UCSD-AML1 (cell line): ENCODE measurements around the gene PPP1R2C.

Experiments
- DNase-seq: peaks from one replicate; lab custom pipeline; 2025; ENCODE audit not compliant: unreplicated experiment; lab: John Stamatoyannopoulos, UW

Gene PPP1R2C

DNA sequence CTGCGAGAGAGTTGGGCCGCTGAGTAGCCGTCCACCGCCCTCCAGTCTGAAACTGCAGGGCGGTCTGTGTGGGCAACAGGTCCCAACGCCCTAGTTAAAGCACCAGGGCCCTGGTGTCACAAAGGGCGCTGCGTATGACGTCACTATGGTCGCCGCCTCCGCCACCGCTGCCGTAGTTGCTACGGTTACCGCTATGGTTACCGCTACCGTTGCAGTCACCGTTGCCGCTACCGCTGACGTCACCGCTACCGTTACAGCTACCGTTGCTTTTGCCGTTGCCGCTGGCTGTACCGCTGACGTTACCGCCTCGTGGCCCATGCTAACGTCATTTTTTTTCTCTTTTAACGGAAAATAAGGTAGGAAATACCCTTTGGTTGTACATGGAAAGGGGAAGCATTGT lies at the start of gene PPP1R2C:
Gene PPP1R2C (minus strand): TSS at position 68 of the 400 bp plus-strand sequence. CDS start 84 bp downstream, outside the sequence.
- DNase-seq = no peak

DNA sequence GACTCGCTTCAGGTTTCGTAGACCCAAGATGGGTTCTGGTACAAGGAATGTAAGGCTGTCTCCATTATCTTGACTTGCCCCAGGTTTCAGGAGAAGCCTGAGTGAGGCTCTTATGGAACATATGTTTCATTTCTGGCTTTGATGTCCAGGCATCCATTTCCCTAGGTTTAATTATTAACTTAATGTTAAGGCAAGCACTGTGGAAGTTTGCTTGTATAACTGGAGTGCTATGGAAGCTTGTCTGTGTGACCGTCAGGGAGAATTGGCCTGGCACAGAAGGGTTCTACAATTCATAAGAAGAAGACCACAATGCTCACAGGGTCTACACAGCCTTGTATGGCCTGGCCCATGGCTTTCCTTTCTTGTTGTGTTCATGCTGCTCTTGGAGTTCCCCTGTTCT lies 47.2 kb upstream of the PPP1R2C start:
- no peak for DNase-seq

DNA sequence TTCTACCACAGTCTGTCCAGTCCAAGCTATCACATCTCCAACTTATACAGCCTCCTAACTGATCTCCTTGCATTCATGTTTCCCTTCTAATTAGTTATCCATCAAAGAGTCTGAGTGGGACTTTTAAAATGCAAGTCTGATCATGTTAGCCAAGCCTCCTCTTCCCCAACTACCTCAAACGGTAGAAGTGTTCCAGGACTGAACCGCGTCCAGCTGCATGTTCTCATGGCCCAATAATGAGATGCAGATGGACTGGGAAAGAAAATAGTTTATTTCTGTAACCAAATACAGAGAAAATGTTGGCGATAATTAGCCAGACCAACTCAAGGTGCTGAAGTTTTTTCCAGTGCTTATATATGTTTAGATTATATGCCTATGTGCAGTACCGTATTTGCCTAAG lies 46.6 kb upstream of the PPP1R2C start:
- no peak for DNase-seq

DNA sequence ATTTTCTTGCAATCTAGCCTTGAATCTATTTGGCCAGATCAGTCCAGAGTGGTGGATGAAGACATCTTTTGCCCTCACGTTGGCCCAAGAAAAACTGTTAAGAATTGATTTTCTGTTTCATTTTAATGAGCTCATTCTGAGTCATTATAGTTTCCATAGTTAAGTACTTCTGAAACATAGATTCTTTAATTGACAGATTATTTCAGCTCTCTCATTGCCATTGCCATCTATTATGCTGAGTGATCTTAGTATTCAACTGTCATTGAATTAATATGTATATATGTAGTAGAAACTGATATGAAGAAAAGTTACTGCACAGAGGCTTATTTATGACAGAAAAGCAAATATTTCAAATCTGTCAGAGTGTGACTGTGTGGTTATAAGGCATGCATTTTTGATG lies 45.5 kb upstream of the PPP1R2C start:
- no peak for DNase-seq

DNA sequence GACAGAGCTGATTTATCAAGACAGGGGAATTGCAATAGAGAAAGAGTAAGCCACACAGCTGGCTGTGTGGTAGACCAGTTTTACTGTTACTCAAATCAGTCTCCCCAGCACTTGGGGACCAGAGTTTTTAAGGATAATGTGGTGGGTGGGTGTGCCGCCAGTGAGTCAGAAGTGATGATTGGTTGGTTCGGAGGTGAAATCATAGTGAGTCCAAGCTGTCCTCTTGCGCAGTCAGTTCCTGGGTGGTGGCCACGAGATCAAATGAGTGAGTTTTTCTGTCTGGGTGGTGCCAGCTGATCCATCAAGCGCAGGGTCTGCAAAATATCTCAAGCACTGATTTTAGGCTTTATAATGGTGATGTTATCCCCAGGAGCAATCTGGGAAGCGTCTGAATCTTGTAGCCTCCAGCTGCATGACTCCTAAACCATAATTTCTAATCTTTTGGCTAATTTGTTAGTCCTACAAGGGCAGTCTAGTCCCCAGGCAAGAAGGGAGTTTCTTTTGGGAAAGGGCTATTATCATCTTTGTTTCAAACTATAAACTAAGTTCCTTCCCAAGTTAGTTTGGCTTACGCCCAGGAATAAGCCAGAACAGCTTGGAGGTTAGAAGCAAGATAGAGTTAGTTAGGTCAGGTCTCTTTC lies 44.0 kb upstream of the PPP1R2C start:
- DNase-seq = no peak

DNA sequence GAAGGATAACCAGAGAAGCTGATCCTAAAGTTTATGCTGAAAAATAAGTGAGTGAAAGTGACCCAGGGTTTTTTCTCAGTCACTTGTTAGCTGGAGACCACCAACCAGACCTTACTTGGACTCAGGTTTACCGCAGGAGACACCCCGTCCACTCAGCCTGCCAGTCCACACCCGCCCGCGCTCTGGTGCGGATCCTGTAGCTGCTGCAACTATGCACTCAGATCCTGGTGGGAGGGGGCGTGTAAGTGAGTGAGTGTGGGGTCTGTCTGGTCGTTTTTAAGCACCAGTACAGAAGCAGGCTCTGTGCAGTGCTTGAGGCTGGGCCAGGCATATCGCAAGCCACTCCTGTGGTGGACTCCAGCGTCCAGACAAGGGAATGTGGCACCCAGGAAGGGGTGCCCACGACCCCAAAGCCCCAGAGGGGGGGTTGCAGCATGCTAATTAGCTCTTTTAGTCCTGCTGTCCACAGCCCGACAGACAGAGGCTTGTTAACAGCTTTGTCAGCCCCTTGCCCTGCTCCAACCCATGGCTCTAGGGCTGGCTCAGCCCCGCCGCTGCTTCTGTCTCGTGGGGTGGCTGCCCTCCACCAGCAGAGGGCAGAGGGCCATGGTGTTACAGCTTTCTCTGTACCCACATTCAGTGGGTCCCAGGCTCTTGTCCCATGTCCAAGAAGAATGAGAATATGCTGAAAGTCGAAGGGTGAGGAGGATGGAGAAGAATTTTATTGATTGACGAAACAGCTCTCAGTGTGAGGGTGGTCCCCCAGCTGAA lies 40.4 kb upstream of the PPP1R2C start:
- no peak for DNase-seq

DNA sequence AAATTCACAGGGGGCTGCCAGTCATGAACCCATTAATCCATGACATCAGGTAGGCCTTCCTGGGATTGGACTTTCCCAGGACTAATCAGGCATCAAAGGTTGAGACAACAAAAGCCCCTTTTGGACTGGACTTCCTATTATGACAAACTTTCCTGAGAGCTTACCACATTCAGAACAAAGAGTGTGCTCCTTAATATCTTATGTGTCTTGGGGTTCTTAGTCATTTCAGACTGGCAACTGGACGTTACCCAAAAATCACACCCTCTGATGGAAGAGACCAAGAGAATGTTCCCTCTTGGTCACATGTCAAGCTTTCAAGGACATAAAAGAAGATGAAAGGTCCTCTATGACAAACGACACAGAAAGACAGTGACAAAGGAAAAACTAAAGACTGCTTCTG lies 31.6 kb upstream of the PPP1R2C start:
- no peak for DNase-seq

DNA sequence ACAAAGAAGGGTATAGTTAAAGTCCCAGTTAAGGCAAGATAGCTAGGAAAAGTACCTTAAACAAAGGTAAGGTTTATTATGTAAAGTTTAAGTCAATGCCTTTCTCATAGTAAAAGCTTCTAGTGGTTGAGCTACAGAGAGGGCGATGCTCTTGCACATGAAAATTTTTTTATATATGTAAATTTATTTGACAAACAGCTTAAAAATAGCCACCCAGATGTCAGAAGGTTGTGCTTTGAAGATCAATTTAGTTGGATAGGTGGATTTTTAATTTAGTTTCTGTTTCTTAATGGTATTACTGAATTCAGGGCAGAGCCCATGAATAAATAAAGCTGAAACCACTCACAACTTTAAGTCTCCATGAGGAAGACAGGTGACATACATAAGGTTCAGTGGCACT lies 29.4 kb upstream of the PPP1R2C start:
- no peak for DNase-seq

DNA sequence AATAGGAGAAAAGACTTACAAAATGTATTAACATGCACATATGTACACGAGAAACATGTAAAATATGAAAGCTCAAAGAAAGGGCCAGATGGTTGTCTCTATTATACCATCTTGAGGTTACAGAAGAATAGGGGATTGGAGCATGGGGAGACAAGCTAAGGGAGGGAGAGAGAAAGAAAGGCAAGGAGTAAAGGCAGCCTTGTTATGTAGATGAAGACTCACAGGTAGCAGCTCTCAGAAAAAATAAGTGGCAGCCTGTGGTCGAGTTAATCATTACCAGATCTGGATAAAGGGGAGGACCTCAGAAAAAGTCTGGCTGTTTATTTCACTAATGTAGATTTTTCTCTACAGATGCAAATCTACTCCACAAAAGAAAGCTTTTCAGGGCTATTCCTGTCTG lies 26.6 kb upstream of the PPP1R2C start:
- DNase-seq = no peak

DNA sequence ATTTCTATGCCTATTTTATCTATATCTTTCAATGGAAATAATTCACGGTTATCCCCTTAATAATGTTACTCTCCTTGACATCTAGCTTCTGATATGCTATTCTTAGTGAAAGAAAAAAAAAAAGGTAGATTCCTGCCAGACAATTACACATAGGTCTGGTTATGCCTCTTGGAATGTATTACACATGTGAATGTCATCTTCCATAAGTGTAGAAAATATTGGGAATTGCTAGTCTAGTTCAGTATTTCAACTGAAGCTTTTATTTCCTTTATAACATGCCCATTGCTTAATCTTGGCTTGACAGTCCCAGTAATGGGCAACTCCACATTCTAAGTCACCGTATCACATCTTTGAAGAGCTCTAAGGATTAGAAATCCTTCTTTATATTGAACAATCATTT lies 25.4 kb upstream of the PPP1R2C start:
- DNase-seq = no peak

DNA sequence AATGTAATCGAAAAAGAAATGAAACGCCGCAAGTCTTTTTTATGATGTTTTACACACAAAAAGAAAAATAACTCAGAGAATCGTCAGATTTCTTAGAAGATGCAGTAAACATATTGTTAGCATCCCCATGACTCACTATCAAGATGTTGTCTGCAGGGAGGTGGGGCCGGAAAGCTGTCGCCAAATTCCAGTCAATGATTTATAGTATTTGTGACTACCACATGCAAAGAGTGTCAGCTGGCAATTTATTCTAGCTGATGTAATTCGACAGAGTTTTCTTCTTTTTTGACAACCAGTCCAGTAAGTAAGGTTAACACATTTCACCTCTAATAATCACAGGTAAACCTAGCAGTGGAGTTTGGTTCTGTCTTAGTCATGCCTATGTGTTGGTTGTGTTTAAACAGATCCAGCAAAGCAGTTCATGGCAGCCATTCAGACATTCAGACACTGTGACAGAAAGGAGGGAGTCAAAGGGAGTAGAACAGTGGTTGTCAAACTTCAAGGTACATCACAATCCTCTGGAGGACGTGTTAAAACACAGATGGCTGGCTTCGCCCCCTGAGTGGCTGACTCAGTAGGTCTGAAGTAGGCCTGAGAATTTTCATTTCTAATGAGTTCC lies 19.8 kb upstream of the PPP1R2C start:
- DNase-seq = no peak

DNA sequence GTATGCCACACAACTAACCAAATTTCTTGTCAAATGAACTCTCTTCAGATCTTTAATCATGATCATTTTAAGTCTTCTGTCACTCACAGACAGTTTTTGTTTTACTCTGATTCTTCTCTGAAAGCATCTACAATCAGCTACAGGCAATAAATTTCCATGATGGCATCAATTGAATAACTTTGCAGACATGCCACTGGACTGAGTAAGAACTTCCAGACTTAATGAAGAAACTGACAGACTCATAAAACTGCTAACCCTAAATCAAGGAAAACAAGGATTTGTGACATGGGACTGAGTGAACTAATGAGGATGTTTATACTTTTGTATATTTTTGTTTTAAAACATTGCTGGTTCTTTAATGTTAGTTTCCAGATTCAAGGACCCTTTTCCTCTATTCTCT lies 5.5 kb upstream of the PPP1R2C start:
- no peak for DNase-seq

DNA sequence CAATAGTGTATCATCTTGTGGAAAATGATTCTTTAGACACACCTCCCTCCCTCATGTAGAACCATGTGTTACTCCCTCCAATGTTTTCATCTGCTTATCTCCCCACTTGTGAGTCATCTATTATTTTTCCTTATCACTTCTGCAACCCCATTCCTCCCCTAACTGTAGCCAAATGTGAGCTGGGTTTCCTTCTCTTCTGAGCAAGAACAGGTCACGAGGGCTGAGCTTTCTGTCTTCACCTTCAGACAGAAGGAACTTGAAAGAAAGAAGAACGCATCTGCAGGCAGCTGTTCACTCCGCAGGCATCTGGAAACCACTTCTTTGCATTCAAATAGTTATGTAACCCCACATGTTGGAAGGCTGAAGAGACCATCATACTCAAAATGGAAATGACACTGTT lies 1.8 kb downstream of the PPP1R2C start:
- no peak for DNase-seq

DNA sequence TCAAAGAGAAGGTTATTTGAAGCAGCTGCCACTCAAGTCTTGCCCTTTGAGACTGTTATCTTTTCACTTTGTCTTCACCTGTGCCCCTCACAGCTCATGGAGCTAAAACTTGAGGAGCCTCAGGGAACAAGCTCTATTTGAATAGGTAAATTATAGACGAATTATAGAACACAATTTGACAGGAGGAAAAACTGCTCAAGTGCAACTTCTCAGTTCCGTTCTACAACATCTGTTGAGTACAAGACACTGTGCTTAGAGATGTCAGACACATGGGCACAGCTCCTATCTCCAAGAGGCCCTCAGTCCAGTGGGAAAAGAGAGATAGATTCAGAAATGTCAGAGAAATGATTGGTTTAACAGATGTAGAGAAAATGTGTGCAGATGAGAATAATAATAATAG lies 5.1 kb downstream of the PPP1R2C start:
- no peak for DNase-seq

DNA sequence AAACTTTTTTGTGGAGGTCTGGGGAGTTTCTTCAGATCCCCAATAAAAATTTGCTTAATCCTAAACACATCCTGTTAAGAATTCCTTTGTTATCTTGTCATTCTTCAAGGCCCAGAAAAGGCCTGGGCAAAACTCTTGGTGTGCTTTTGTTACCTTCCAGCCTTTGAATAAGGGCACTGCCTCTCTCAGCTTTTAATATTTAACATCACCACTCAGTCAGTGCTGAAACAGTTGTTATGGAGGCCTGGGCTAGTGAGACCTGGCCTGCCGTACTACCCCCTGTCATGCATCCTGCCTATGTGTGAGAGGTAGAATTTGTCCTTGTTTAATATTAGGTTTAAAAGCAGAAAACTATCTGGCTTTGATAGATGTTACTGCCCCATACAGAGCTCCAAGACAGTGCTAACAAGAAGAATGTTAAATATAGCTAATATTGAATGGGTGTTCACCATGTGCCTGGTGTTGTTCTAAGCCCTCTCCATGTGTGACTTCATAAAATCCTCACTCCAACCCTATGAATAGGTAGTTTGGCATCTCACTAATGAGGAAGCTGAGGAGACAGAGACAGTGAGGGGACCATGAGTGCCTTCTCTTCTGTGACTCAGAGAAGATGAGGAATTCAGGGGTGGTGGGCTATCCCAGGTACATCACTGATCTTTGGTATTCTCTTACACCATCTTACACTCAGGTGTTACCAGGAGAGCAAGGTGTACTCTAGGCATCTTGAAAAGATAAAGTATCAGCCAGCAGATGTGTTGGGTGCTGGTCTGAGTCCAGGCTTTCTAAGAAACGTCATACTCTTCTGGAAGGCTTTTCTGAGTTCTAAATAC lies 6.2 kb downstream of the PPP1R2C start:
- DNase-seq = no peak

DNA sequence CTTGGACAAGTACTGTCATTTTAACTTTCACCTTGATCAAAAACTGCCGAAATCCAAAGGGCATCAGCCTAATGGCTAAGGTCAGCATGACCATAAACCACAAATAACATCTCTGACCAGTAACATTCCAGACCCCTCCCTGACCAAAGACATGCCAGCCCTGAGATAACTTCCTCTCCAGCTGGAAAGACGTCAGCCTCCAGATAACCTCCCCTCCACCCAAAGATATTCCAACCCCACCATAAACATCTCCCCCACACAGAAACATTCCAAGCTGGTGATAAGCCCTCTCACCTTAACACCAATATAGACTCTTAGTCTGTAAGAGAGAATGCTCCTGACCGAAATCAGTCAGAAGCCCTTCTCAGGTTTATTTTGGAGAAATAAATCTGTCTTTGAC lies 7.4 kb downstream of the PPP1R2C start:
- DNase-seq = no peak

DNA sequence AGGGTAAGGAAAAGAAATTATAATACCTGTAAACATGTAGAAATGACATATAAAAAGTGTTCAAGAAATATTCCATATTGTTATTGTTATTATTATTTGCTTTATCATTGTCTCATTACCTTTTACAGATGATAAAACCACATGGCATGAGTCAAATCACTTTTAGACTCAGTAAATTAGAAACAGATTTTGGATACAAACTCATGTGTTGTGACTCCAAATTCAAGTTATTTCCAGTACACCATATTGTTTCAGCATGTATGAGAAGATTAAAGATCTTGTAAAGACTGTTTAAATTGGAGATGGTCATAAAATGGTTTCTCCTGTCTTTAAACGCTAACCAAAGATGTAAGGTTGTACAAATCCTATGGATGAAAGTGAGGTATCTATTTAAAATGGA lies 18.1 kb downstream of the PPP1R2C start:
- no peak for DNase-seq

DNA sequence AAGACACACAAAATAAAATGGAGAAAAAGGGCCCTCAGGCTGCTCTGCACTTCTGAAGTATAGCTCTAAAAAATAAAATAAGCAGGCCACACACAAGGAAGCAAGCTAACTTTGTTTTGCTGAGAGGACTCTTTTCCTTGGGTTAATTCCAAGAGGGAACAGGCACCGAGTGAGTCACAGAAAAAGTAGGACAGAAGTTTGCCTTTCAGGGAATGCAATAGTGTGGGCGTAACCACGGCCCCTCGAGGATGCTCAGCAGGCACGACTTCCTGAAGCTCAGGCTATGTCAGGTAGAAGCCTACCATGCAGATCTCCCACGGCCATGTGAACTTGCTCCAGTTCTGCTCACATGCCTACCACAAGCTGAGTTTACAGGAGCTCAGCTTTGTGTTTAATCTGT lies 22.1 kb downstream of the PPP1R2C start:
- DNase-seq = no peak

DNA sequence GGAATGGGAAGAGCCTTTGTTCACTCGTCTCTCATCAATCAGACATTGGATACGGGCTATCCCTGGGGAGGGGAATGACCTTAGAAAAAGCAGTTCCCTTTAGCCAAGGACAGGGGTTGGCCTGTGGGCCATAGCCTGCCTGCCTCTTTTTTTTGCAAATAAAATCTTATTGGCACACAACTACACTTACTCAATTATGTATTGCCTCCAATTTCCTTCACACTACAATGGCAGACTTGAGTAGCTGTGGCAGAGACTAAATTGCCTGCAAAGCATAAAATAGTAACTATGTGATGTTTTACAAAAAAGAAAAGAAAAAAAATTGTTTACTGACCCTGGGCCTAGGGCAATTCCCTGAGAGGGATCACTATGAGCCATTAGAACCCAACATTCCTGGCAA lies 23.4 kb downstream of the PPP1R2C start:
- DNase-seq = no peak

DNA sequence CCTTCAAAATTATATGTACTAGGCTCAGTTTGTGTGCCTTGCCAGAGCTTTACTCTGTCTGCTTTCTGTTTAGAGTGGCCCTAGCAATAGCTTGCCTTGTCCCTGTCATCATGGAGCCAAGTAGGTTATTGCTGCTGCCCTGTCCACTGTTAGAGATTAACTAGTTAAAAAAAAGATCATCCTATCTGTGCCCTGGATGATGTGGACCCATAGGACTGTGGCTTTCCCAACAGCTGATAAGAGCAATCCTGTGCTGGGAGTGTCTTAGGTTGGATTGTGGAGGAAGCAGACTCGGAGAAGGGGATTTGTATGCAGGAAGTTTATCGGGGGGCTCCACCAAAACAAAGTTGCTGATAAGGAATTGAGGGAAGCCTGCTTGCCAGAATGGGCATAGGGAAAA lies 23.8 kb downstream of the PPP1R2C start:
- DNase-seq = no peak

DNA sequence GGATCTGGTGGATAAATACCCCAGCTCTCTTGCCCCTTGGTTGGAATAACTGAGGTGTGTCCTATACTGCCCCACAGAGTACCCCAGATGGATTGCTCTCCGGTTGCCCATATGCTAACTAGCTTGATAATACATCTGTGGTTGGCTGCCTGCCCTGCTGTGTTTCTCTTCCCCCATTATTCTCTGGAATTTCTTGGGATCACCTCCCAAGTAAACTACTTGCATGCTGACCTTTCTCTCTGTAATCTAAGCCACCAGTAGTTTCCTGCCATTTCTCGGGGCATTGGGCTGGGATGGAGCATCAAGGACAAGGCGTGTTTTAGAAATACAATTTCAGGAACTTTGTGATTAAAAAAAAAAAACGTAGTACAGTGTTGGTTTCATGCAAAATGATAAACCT lies 25.2 kb downstream of the PPP1R2C start:
- DNase-seq = no peak

DNA sequence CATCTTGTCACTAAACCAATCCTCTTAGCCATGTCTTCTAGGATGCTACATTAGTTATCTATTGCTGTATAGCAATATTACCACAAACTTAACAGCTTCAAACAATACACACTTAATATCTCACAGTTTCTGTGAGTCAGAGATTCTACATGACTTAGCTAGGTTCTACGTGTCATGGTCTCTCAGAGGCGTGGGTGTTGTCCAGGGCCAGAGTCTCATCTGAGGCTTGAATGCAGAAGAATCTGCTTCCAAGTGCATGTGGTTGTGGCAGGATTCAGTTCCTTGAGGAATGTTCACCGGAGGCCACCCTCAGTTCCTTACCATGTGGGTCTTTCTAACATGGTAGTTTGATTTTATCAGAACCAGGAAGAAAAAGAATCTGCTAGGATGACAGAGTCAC lies 26.4 kb downstream of the PPP1R2C start:
- DNase-seq = no peak
